ENCODE measurements around the gene TAOK1.

Gene TAOK1

DNA sequence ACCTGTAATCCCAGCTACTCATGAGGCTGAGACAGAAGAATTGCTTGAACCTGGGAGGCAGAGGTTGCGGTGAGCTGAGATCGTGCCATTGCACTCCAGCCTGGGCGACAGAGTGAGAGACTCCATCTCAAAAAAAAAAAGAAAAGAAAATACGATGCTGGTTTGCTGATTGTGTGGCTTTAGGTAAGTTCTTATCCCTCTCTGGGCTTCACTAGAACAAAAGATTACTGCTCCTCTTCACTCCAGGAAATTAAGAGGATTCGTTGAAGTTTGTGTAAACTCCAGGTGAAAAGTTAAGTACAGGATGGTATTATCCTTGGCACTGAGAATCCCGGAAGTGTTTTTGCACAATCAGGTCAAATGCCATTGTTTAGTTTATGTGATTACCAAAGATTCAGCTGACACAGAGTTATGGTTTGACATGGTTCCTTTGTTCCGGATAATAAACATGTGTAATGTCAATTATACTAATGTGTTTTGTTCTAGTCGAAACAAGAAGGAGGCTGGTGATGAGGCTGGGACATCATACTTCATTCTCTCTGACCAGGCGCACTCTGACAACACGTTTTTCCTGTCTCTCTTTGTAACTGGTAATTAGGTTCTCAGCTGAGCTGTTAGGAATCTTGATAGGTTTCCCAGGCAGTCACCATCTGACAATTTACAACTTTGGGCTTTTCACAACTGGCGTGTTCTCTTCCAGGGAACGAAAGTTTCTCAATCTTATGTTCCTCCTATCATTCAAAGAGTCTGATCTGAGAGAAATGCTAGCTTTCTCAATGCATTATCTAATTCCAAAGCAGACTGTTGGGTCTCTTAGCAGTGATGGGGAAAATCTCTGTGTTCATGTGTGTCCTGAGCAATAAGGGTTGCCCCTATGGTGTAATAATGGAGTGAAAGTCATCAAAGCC lies 10.8 kb upstream of the TAOK1 start:
- DNase-seq = peak; percentile 75

DNA sequence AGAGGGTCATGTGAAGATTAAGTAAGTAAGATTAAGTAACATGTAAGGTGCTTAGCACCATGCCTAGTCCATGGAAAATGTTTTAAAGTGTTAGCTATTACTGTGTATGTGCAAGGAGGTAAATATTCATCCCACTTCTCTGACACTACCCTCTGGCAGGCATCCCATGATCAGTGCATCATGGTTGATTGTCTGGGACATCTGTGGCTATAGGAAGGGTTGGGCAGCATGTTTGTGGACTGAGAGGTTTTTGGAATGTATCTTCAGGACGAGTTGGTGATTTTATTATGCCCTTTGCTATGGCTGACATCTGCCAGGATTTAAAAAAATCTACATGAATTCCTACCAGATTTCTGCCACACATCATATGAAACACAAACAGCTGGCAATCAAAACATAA lies 6.5 kb upstream of the TAOK1 start:
- no peak for DNase-seq

DNA sequence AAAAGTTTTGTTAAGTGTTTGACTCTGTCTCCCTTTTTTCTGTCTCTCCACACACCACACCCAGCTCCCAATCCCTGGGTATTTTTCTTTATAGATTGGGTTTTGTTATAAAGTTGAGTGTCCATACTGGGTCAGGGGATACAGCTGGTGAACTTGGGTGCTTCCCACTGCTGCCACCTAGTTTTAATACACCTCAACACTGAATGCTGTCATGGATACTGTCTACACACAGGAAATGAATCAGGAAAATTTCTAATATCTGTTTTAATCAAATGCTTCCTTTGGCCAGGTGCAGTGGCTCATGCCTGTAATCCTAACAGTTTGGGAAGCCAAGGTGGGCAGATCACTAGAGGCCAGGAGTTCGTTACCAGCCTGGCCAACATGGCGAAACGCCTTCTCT lies 5.3 kb upstream of the TAOK1 start:
- DNase-seq = no peak

DNA sequence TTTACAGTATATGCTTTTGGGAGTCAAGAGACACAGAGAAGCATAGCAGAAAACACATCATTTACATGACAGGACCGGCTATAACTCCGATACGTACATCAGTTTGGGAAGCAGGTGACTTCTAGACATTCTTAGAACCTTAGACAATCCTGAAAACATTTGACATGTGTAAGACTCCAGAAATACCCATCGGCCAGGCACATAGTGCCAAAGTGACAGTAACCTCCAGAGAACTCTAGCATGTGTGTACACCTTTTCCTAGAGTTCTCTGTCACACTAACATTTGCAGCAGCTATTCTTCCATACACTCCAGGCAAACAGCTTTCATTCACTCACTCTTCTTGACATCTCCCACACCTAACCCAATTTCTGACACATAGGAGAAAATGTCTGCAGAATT lies 3.4 kb upstream of the TAOK1 start:
- no peak for DNase-seq

DNA sequence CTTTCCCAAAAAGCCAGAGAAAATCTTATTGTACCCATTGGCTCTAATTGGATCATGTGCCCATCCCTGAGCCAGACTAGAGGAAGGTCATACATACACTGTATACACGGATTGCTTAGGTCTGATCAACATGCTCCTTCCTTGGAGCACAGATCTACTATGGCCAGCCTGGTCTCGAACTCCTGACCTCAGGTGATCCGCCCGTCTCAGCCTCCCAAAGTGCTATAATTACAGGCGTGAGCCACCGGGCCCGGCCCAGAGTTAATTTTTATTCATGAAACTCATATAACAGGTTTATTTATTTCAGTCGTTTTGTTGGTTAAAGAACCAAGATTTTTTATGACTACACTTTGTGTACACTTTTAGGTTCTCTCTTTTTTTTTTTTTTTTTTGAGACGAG lies 1.2 kb upstream of the TAOK1 start:
- no peak for DNase-seq

DNA sequence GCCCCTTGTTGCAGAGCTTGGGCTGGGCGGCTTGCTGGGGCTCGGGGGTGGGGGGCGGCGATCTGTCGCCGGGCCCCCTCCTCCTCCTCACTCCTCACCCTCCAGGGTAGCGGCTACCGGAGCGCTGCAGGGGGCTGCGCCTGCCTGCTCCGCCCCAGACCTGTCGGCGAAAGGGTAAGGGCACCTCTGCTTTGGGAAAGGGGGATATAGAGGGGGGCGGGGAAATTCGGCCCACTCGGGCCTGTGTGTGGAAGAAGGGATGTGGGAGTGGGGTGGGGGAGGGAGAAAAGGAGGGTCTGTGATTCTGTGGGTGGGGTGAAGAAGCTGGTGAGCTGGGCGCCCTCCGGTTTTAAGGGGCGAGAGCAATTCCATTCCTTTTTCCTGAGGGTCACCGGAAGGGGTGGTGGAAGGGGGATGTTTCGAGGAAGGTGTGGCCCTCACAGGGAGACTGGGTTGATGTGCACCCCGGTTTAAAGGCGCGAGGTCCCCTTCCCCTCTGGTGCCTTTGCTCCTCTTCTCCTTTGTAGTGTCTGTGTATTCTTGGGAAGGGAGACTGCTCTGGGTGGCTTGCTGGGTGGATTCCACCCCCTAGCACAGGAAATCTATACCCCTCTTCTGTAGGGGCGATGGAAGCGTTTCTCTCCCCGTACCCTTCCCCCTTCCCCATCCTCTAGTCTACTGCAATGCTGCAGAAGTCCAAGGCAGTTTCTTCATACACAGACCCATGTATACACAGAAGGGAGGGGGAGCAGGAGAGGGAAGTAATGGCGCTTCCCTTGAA lies 878 bp downstream of the TAOK1 start:
- peak; percentile 42 for DNase-seq

DNA sequence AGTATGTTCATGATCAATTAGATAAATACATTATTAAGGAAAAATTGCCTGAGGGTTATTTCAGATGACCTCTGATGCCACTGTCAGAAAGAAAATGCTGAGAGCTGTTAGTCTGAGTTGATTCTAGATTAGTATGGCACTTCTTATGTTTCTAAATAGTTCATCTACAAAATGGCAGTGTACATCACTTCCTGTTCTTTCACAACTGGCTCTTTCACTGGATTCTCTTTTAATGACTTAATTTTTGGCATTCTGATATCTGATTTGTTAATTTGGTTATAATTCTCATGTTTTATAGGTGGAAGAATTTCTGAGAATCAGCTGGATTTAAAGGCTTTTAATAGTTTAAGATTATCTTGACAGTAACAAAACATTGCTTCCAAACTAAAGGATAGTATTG lies 3.3 kb downstream of the TAOK1 start:
- DNase-seq = no peak

DNA sequence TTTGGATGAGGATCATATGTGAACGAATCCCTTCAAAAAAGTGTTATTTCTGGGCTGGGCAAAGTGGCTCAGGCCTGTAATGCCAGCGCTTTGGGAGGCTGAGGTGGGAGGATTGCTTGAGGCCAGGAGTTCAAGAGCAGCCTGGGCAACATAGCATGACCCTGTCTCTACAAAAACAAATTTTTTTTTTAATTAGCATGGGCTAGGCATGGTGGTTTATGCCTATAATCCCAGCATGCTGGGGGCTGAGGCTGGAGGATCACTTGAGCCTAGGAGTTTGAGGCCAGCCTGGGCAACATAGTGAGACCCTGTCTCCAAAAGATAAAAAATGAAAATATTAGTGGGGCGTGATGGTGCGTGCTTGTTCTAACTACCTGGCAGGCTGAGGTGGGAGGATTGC lies 4.6 kb downstream of the TAOK1 start:
- no peak for DNase-seq

DNA sequence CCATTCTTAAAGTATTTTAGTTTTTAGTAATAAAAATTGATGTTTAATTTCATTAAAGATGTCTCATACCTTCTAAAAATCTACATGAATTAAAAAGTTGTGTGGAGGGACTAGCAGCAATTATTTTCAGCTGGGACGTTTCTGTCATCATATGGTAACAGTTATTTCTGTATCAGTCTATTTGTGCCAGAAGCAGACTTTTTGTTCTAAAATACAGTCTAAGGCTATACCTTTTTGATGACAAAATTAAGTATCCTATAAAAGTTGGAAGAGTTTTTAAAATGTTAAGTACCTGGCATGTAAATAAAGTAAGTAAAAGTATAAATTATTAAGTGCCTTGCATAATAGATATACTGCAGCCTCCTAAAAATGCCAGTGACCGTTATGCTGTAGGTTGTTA lies 5.9 kb downstream of the TAOK1 start:
- DNase-seq = no peak

DNA sequence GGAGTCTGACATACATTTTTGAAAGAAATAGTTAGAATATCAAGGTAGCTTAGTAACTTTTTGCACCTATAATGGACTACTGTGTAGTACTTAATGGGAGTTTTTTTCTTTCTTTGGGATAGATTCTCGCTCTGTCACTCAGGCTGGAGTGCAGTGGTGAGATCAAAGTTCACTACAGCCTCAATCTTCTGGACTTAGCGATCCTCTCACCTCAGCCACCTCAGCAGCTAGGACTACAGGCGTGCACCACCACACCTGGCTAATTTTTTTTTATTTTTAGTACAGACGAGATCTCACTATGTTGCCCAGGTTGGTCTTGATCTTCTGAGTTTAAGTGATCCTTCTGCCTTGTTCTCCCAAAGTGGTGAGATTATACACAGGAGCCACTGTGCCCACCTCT lies 9.5 kb downstream of the TAOK1 start:
- no peak for DNase-seq

DNA sequence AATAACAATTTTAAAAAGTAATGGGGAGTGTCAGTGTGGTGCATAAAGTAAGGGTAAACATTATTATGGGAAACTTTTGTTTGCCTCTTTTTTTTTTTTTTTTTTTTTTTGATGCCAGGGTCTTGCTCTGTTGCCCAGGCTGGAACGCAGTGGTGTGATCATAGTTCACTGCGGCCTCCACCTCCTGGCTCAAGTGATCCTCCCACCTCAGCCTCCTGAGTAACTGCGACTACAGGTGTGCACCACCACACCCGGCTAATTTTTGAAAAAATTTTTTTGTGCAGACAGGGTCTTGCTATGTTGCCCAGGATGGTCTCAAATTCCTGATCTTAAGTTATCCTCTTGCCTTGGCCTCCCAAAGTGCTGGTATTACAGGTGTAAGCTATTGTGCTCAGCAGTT lies 10.7 kb downstream of the TAOK1 start:
- no peak for DNase-seq

DNA sequence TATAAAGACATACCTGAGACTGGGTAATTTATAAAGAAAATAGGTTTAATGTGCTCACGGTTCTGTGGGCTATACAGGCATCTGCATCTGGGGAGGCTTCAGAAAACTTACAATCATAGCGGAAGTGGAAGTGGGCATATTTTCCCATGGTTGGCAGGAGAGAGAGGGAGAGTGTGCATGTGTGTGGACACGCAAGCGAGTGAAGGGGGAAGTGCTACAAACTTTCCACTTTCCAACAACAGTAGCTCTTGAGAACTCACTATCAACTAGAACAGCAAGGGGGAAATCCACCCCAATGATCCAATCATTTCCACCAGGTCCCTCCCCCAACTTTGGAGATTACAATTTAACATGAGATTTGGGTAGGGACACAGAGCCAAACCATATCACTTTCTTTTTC lies 11.1 kb downstream of the TAOK1 start:
- no peak for DNase-seq

DNA sequence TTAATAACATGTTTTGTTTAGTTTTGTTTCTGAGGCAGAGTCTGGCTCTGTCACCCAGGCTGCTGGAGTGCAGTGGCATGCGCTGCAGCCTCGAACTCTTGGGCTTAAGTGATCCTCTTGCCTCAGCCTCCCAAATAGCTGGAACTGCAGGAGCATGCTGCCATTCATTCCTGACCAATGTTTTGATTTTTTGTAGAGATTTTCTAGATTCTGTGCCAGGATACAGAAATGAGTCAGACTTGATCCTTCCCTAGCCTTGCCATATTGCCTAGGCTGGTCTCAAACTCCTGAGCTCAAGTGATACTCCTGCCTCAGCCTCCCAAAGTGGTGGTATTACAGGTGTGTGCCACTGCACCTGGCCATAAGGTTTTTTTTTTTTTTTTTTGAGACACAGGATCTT lies 17.7 kb downstream of the TAOK1 start:
- DNase-seq = no peak

DNA sequence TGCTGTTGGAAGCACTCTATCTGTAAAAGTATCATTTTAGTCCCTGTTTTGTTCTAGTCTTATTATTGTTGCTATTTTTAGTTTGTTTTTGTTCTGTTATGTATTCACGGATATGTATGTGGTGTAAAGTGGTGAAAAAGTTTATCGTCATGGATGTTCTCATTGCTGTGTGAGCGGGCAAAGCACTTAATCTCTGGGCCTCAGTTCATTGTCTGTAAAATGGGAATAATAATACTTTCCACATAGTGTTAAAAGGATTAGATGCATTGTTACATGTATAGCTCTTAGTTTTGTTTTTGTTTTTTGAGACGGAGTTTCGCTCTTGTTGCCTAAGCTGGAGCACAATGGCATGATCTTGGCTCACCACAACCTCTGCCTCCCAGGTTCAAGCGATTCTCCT lies 19.8 kb downstream of the TAOK1 start:
- DNase-seq = no peak

DNA sequence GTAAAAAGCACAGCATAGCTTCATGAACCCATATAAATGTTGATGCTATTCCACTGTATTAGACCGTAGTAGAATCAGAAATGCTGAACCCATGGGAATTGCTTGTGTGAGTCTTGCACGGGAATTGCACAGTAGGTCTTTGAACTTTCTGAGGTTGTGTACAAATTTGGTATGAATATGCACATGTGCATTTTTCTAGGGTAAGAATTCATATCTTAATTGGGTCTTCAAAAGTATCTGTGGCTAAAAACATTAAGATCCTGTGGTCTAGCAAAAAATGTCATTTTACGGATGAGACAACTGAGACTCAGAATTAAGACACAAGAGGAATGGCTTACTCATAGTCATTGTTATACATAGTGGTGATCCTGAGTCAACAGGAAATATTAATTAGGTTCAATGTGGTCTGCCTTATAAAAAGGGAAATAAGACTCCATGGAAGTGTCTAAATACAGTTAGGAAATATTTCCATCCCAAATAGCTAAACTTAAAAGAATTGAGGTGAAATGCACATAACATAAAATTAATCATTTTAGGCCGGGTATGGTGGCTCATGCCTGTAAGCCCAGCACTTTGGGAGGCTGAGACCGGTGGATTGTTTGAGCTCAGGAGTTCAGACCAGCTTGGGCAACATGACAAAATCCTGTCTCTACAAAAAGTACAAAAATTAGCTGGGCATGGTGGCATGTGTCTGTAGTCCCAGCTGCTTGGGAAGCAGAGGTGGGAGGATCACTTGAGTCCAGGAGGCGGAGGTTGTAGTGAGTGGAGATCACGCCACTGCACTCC lies 22.8 kb downstream of the TAOK1 start:
- no peak for DNase-seq

DNA sequence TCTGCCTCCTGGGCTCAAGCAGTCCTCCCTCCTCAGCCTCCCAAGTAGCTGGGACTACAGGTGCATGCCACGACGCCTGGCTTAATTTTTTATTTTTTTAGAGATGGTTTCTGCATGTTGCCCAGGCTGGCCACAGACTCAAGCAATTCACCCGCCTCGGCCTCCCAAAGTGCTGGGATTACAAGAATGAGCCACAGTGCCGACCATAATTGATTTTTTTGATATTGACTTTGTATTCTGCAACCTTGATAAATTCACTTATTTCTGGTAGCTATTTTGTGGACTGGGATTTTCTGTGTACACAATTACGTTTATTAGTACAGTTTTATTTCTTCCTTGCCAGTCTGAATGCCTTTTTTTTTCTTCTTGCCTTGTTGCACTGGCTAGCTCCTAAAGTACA lies 30.0 kb downstream of the TAOK1 start:
- DNase-seq = no peak

DNA sequence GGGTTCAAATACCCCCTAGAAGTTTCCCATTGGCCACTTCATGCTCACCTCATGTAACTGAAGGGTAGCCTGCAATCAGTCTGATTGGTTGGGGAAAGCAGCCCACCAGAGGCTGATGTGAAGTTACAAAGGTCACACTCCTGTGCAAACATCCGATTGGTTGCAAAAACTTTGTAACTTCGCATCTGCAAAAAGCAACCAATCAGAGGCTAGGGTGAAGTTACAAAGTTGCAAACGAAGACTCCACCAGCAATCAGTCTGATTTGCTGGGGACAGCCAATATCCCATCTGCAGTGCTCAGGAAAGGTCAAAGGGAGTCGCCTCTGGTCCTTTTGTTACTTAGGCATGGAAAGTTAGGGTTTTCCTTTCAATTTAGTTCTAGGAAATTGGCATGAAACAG lies 40.1 kb downstream of the TAOK1 start:
- no peak for DNase-seq

DNA sequence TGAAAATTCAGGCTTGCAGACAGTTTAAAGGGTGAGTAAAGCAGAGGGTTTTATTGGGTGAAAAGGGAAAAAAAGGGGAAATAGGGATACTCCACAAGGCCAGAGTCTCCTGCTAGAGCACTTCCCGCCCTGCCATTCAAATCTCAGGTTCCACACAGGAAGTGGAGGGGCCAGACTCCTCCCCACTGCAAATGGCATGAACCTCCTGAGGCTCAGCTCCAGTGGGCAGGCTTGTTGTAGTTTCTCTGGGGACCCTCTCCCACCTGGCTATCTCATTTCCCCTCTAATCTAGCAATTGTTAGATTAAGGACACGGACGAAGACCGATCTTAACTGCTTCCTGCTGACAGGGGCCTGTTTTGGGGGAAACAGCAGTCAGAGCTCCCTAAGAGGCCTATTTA lies 43.4 kb downstream of the TAOK1 start:
- no peak for DNase-seq

DNA sequence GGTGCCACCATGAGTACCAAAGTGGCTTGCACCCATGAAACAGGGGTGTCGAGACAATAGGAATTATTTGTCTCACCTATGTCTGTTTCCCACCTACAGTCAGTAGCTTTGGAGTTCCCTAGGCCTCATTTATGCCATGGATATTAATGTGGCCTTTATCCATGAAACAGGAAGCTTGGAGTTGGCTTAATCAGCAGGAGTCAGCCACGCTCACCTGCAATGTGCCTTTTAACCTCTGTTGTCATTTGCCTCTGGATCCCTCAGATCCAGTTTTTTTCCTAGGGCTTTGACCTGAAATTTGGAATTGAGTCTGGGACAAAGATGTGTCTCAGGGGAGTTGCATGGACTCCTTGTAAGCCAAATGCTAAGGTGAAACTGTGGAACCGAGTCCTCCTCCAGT lies 44.4 kb downstream of the TAOK1 start:
- DNase-seq = no peak

DNA sequence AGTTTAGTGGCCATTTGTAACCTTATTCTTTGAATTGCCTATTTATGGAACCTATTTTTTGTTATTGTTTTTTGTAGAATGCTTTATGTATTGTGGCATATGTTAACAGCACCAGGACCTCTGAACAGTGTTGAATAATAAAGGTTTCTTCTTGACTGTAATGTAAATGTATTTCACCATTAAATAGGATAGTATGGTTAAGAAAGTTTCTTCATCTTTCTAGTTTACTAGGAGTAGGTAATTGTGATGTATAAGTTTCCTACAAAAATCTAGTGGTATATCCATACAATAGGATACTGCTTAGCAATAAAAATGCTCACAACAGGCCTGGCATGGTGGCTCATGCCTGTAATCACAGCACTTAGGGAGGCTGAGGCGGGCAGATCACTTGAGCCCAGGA lies 52.3 kb downstream of the TAOK1 start:
- DNase-seq = no peak

DNA sequence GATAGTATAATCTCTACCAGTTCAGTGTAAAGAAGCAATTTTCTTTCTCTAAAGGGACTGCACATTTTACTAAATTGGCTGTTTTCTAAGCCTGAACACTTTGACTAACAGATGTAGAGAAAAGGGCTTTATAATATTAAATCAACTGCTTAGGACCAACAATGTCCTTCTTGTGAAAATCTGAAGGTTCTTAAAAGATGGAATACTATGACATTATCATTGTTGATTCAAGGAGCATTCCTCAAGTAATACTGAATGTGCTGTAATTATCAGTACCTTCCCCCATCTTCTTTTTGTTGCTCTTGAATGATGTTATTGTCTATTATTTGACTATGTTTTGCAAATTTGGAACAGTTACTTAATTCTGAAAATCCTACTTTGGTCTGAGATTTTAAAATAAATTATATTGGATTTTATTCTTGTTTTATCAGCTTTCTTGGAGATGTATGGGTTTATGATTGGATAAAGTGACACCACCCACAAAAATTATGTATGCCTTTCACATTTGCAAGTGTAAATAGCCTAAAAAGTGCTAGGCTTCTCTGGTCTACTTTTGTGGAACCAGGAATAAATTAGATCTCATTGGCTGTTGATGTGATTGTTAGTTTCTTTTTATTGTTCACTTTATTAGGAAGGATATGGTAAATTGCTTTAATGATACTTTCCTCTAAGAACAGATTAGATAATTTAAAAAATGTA lies 53.0 kb downstream of the TAOK1 start:
- no peak for DNase-seq

DNA sequence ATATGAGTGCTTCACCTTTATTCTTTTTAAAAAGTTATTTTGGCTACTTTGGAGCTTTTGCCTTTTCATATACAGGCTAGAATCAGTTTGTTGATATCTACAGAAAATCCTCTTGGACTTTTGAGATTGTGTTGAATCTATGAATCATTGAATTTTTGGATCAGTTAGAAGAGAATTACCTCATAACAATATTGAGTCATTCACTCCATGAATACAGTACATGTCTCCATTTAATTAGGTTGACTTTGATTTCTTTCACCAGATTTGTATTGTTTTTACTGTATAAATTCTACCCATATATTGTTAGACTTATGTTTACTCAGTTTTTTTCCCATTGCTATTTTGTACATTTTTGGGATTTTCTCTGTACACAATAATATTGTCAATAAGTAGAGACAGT lies 54.4 kb downstream of the TAOK1 start:
- no peak for DNase-seq

DNA sequence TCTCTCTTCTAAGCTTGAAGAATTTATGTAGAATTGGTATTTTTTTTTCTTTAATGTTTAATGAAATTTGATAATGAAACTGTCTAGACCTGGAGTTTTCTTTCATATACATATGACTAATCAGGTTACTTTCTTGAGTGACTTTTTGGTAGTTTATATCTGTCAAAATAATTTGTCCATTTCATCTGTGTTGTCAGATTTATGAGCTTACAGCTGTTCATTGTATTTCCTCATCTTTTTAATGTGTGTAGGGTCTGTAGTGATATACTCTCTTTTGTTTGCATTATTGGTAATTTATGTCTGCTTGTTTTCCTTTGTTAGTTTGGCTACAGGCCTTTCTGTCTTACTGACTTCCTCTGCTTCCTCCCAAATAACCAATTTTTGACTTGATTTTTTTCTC lies 55.7 kb downstream of the TAOK1 start:
- no peak for DNase-seq
